Measurements from ENCODE around the gene CPA2.

Gene CPA2

DNA sequence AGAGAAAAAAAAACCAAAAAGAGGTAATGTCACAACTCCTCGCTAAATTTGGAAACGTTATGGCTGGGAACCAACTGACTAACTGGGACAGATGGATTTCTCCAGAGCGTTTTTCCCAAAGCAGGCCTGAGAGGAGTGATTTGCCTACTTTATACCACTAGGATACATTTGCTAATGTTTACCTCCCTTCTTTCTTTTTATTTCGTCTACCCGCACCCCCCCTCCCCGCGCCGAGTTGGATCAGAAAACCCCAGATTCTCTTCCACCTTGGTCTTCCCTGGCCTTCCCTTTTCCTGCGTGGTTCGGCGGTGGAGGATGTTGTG lies 7.2 kb downstream of the CPA2 start:
- H3K9me3 Mint-ChIP-seq, result no peaks in the 10 kb centered on the region
- H3K27ac Mint-ChIP-seq, result peak overlapping the region; percentile 99 to 100 (median 100)
- no peaks in the 10 kb centered on the region for H3K36me3 Mint-ChIP-seq (ENCODE audit: low read depth)
- H3K4me3 Mint-ChIP-seq, result peak overlapping the region; percentile 68 to 83 (median 75)
- TF ChIP-seq, protein P1, sequence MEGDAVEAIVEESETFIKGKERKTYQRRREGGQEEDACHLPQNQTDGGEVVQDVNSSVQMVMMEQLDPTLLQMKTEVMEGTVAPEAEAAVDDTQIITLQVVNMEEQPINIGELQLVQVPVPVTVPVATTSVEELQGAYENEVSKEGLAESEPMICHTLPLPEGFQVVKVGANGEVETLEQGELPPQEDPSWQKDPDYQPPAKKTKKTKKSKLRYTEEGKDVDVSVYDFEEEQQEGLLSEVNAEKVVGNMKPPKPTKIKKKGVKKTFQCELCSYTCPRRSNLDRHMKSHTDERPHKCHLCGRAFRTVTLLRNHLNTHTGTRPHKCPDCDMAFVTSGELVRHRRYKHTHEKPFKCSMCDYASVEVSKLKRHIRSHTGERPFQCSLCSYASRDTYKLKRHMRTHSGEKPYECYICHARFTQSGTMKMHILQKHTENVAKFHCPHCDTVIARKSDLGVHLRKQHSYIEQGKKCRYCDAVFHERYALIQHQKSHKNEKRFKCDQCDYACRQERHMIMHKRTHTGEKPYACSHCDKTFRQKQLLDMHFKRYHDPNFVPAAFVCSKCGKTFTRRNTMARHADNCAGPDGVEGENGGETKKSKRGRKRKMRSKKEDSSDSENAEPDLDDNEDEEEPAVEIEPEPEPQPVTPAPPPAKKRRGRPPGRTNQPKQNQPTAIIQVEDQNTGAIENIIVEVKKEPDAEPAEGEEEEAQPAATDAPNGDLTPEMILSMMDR (IDR thresholded peaks at IDR 0.05; ENCODE audit: unreplicated experiment in 3 of 3), result peak; percentile 19 to 24 (median 22)
- H3K4me1 Mint-ChIP-seq, result peaks cover 82% of the 10 kb centered on the region
- no peaks in the 10 kb centered on the region for H3K27me3 Mint-ChIP-seq (ENCODE audit: low read depth)

GRCh38 chr7:130274296-130274695 lies 7.6 kb downstream of the CPA2 start:
- Mint-ChIP-seq H3K9me3 (no peaks in the 10 kb centered on the region), H3K27me3 (ENCODE audit: low read depth) (no peaks in the 10 kb centered on the region), H3K4me3 (peak overlapping the region; percentile 68 to 83 (median 75)), H3K36me3 (ENCODE audit: low read depth) (no peaks in the 10 kb centered on the region), H3K27ac (peak overlapping the region; percentile 99 to 100 (median 100)), H3K4me1 (peaks cover 86% of the 10 kb centered on the region)
- TF ChIP-seq, protein P1 (IDR thresholded peaks at IDR 0.05; ENCODE audit: unreplicated experiment in 3 of 3), result no peak

- Mint-ChIP-seq H3K4me1 (peaks cover 88% of the 10 kb centered on the region), H3K9me3 (no peaks in the 10 kb centered on the region)
Observed at GRCh38 chr7:130274983-130275591, 8.4 kb downstream of the CPA2 start.

DNA sequence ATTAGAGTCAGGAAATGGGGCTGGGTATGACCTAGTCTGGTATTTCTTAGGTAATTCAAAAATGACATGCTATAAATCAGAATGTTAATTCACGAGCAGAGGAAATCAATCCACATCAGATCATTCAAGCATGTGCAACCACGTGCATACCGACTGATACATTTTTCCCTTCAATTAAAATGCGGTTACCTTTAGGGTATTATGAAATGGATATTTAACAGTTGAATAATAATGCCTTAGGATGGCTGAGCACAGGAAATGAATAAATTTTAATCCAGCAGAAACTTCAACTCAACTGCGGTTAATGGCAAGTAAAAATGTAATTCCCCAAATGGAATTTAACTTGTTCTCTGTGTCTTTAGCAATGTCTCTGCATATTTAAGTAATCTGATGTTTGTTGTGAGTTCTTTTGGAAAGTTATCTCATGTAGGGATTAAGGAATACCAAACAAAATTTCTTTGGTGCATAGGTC lies 9.2 kb downstream of the CPA2 start:
- Mint-ChIP-seq H3K9me3 (no peaks in the 10 kb centered on the region), H3K4me3 (peak overlapping the region in 1 of 3 experiments; percentile 6), H3K36me3 (ENCODE audit: low read depth) (no peaks in the 10 kb centered on the region), H3K4me1 (peaks cover 95% of the 10 kb centered on the region), H3K27me3 (ENCODE audit: low read depth) (no peaks in the 10 kb centered on the region), H3K27ac (peak overlapping the region; percentile 99 to 100 (median 100))
- TF ChIP-seq, protein P1 (IDR thresholded peaks at IDR 0.05; ENCODE audit: unreplicated experiment in 3 of 3), result no peak

More at GRCh38 chr7:130274983-130275591, 8.4 kb downstream of the CPA2 start:
- Mint-ChIP-seq H3K27me3 (ENCODE audit: low read depth) (no peaks in the 10 kb centered on the region), H3K36me3 (ENCODE audit: low read depth) (no peaks in the 10 kb centered on the region), H3K27ac (peak overlapping the region; percentile 99 to 100 (median 100)), H3K4me3 (peak overlapping the region; percentile 17 to 39 (median 38))
- TF ChIP-seq, protein P1 (IDR thresholded peaks at IDR 0.05; ENCODE audit: unreplicated experiment in 3 of 3), result no peak

DNA sequence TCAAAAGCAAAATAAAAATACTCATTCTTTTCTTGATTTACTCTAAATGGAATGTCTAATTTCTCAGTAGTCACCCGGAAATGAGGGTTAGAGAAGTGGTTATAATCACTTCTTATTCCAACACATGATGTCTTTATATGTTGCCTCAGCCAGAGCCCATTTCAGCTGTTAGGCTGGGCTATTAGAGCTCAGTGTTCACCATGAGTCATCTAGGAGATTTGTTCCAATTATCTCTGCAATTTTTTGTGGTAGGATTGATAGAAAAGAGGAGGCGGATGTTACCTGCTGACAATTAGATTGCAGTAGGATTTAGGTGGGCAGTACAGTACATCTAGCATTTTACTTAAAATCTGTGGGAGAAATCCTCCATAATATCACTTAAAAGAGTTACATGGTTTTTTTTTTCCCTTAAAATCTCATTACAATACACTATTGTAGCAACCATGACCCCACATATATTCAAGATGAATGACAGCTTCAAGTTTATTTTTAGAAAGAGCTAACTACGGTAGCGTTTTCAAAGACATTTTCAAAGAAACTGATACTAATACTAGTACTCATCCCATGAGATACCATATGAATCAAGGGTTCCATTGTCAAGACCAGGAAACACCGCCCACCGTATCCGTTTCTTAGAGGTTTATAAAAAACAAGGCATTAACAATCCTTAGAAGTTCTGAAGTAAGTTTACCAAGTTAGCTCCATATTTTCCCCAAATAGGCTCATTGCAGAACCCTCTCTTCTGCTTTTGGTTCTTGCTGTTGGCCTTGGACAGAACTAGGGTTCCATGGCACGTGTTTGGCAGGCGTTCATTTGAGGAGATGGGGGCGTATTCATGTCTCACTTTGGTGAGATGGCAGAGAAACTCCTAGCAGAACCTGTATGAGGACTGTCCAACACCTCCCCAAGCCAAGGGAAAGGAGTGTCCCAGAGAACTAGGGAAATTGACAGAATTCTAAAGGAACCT lies 10.4 kb downstream of the CPA2 start:
- Mint-ChIP-seq H3K27ac (peak overlapping the region; percentile 99 to 100 (median 100)), H3K27me3 (ENCODE audit: low read depth) (no peaks in the 10 kb centered on the region), H3K36me3 (ENCODE audit: low read depth) (no peaks in the 10 kb centered on the region), H3K4me1 (peaks cover 91% of the 10 kb centered on the region), H3K4me3 (peak overlapping the region in 1 of 3 experiments; percentile 0), H3K9me3 (no peaks in the 10 kb centered on the region)
- TF ChIP-seq, protein P1 (IDR thresholded peaks at IDR 0.05; ENCODE audit: unreplicated experiment in 3 of 3), result no peak

All from nephron (organoid).